Measurements from ENCODE around the gene PTCH1.
A peak's percentile ranks its signal among the peaks of the same experiment; 100 is the strongest.

PTCH1 gene

GRCh38 chr9:95511952-95512708 is 4.6 kb downstream of the PTCH1 start:
- no peak for DNase-seq

DNA sequence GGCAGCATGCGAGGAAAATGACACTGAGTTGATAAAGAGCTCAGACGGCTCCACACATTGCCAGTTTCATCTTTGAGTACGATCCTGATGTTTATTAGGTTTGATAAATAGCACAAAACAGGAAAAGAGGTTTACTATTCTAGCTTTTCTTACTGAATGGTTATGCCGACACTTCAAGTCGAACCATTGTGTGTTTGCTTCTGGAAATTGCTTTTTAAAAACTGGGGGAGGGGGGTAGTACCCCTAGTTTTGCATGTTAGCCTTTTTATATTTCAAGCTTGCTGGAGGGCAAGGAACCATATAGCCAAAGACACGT is 5.2 kb downstream of the PTCH1 start:
- DNase-seq = no peak

DNA sequence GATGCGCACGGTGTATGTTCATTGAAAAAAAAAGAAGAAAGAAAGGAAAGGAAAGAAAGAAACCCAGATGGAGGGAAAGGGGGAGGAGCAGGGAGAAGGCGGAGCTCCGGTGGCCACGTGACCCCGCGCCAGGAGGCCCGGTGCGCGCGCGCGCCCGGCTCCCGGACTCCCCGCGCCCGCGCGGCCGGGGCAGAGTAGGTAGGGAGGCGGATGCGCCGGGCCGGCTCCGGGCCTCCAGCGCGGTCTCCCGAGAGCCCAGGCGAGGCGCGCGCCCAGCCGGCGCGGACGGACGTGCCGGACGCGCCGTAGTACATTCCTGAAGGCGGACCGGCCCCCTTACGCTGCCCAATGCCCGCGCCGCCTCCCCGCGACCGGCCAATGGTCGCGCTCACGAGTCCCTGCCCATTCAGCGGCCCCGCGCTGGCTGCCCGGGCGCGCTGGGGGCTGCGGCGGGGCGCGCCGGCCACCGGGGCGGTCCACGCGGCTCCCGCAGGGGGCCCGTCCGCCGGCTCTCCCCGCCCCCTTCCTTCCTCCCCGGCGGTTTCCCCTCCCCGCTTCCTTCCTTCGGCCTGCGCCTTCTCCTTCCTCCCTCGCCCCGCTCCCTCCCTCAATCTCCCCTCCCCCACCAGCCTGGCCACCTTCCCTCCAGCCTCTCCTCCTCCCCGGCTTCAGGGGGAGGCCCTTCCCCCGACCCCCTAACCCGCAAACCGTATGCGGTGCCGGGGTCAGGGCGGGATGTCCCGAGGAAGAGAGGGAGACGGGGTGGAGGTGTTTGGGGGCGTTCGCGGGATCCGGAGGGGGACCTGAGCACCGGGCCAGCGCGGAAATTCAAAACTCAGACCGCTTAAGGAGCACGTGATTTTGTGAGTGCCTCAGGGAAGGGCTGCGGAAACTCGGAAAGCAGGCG is 5.8 kb downstream of the PTCH1 start:
- peak; percentile 76 to 77 for DNase-seq

DNA sequence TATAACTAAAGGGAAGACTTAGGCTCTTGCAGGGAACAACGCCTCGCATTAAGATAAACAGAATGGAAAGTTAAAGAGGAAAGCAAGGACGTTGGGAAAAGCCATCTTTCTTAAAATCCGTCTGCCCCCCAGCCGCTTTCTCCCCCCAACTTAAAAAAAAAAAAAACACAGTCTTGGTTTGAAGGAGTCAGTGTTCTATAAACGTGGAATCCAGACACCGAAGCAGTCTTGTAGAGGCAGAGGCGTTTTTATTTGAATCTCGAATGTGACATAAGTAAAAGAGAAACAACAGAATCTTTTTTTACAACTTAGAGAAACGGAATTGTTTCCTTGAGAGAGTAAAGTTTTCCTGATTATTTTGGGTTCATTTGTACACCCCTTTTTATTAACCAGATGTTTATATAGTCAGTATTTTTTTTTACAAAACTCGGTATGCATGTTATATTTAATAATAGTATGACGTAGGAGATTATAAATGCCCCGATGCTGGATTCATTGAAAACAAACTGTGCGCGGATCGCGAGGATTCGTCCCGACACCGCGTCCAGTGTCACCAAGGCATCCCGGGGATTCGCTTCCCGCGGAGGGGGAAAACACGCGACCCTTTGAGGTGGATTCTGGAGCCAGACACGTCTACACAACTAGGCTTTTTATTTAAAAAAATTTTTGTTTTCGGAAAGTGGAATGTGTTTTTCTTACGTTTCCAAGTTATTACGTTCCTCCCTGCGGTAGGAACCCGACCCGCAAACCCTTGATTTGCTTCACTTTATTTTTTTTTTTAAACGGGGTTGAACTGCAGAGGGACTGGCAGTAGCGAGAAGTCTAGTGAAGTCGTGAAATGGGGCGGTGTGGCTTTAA is 6.7 kb downstream of the PTCH1 start:
- no peak for DNase-seq

DNA sequence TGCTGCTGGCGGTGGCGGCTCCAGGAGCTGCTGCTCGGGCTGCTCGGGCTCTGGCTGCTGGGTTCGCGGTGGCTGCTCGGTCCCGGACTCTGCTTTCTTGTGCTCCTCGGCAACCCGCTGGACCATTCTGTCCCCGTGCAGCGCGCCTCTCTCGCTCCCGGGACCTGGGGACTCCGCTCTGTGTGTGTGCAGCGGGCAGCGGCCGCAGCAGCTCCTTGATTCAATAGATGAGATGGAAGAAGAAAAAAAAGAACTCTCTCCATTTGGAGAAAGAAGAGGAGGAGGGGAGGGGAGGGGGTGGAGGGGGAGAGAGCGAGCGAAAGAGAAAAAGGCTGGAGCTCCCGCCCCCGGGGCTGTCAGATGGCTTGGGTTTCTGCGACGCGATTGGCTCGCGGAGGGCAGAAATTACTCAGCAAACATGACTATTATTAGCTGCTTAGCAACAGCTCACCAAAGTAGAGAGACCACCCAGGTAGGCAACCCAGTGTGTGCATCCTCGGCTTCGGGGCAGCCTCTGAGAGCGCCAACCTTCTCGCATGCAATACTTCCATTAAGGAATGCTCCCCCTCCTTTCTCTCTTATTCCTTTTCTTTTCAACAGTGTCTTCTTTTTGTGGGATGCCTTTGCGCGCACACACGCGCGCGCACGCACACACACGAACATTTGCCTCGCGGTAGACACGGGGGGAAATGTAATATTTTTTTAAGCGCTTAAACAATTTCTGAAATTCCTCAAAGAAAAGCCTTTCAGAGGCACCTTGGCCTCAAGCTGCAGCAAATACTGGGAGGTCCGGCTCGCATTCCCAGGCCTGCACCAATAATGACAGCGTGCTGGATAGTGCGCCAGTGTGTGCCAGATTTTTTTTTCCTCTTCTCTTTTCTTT is 7.6 kb downstream of the PTCH1 start:
- DNase-seq = peak; percentile 59 to 60

DNA sequence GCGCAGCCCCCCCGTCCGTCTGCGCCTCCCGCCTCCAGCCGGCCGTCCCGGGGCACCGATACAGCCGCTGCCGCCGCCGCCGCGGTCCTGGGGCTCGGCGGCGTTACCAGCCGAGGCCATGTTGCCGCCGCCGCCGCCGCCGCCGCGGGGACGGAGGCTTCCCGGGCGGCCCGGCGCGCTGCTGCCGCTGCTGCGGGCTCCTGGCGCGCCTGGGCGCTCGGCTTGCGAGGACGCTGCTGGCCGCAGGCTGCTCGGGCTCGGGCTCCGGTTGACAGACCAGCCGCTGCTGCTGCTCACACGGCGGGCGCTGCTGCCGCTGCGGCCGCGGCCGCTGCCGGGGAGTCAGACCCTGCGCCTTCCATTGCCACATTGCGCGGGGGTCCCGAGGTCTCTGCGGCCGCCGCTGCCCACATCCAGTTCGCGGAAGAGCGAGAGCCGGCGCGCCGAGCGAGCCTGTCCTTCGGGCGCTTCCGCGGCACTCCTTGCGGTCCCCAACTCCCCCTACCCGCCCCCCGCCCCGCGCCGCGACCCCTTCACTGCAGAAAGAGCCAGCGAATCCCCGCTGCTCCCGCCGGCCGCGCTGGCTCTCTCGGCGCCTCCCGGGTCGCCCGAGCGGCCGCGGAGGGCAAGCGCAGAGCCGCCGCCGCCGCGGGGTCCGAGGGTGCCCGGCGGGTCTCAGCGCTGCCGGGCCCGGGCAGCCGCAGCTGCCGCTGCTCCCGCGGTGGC is 8.4 kb downstream of the PTCH1 start:
- DNase-seq = no peak

GRCh38 chr9:95507464-95508241 is 9.1 kb downstream of the PTCH1 start:
- DNase-seq = no peak

GRCh38 chr9:95506678-95507463 is 9.9 kb downstream of the PTCH1 start:
- no peak for DNase-seq

- DNase-seq = no peak
Observed at GRCh38 chr9:95506428-95506677, 10.4 kb downstream of the PTCH1 start.

DNA sequence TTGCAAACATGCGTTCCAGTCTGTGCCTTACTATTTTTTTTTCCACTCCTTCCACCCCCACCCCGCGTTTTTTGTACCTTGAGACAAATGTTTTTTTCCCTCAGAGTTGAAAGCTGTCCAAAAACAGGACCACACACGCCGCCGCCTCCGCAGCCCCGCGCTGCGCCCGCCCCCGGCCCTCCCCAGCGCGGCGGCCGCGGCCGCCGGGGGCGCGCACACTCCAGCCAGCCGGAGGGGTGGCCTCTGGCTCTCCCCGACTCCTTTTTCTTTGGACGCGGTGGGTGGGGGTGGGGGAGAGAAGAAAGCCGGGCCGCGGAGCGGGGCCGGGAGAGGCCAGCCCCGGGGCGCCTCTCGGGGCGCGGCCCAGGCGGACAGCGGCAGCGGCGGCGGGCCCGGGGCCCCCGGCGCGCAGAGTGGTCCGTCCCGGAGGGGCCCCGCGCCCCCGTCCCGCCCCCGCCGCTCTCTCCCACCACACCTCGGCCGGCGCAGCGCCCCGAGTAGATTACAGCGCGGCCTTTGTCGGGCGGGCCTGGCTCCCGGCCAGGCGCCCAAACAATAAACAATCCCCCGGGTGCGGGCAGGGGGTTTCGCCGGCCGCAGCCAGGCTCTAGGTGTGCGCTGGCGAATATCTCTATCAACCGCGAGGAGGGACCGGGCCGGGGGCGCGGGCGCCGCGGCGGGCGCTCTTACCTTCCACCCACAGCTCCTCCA is 10.9 kb downstream of the PTCH1 start:
- DNase-seq = no peak

- DNase-seq = no peak
Observed at GRCh38 chr9:95505072-95505716, 11.6 kb downstream of the PTCH1 start.

- DNase-seq = no peak
Observed at GRCh38 chr9:95504053-95504963, 12.5 kb downstream of the PTCH1 start.

GRCh38 chr9:95503369-95503768 is 13.4 kb downstream of the PTCH1 start:
- no peak for DNase-seq

DNA sequence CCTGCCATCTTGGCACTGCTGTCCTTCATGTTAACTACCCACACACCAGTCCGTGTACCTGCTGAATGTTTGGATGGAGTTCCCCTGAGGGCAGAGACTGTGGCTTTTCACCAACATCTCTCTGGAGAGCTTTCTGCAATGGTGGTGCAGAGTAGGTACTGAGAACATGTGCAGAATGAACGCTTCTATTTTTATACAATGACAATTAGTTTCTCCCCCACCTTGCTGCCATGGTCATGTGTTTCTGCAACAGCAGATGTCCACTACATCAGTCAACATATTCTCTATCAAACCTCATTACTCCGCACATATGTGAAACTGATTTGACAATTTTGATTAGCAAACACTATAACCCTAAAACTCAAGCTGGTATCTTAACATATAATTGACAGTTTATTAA is 14.5 kb downstream of the PTCH1 start:
- no peak for DNase-seq

DNA sequence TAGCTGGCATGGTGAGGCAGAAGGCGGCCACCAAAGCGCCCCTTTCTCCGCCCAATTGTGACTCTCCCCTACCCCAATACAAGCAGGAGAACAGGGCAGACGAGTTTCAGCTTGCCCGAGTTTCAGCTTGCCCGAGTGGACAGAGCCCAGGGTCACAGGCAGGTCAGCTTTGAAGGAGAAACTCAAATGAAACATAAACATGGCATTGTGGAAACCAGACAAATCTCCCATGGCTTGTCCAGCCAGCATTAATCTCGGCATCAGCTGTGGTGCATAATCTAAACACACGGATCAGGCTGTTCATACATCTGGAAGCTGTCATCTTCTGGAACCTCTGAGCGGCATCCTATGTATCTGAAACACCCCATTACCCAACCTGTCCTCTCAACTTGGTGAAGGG is 16.9 kb downstream of the PTCH1 start:
- DNase-seq = no peak

- no peak for DNase-seq
Observed at GRCh38 chr9:95499046-95499676, 17.6 kb downstream of the PTCH1 start.

DNA sequence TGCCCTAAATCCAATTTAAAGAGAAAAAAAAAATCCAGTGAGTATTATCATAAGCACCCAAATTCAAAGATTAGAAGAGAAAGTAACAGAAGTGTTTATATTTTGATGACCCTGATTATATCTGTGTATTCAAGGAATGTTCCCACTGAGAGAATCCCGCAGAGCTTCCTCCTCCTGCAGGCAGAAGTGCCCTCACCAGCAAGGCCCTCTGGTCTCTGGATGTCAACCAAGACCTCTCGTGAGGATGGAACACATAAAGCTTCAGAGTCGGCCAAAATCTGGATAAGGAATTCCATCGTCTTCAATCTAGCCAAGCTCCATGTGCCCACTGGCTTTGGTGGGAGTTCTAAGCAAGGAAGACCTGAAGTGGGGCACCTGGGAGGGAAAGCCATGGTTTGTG is 18.1 kb downstream of the PTCH1 start:
- no peak for DNase-seq
